ENCODE data around the gene TPPP. TPM values are rescaled to one million over a fixed set of nuclear protein-coding genes. Genes with fewer than 3 reads are reported as not detected.

The TPPP gene
- polyA plus RNA-seq, 3 donors, result 3.5 to 6.4 (median 4.2) TPM

DNA sequence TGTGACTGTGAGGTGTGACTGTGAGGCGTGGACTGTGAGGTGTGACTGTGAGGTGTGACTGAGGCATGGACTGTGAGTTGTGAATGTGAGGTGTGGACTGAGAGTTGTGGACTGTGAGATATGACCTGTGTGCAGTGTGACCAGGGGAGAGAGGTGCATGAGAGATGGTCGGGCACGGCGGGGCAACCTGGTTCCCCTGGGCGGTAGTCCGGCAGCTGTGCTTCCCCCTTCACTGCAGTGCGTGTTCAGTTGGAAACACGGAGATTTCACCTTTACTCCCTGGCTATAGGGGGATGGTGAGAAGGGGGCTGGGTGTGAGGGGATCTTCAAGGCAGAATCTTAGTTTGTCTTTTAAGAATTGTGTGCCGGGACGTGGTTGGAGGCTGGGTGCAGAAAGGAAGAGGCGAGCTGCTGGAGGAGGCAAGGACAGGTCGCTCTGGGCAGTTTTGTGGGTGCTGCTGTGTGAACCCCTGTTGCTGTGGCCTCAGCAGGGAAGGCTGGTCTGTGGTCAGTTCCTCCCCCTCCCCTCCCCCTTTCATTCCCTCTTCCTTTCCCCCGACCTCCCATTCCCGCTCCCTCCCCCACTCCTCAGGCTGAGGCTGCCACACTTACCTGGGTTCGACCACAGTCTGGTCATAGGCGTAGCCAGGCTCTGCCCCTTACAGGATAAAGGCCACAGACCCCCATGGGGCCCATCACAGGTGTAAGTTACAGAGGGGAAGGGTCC, 41.7 kb downstream of the TPPP start:
- no peak for DNase-seq

GRCh38 chr5:647727-648126, 45.4 kb downstream of the TPPP start:
- no peak for DNase-seq

DNA sequence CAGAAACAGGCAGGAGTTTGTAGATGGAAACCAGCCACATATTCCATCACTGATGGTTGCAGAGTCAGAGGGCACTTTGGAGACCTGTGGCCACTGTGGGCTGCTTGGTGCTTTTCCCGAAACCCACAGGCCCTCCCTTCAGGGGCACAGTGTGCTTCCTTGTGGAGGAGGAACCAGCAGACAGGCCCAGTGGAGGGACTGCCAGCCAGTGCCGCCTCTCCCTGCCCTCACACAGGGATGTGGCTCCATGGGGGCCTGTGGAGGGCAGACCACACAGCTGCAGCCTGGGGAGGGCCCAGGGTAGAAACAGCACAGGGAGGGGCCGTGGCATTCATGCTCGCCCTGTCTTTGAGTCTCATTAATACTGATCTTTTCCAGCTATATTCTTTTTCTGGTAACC, 45.8 kb downstream of the TPPP start:
- no peak for DNase-seq

- DNase-seq, result no peak
These were observed 46.6 kb downstream of the TPPP start for GRCh38 chr5:646396-647201.

GRCh38 chr5:645421-645820, 47.7 kb downstream of the TPPP start:
- DNase-seq, result no peak

DNA sequence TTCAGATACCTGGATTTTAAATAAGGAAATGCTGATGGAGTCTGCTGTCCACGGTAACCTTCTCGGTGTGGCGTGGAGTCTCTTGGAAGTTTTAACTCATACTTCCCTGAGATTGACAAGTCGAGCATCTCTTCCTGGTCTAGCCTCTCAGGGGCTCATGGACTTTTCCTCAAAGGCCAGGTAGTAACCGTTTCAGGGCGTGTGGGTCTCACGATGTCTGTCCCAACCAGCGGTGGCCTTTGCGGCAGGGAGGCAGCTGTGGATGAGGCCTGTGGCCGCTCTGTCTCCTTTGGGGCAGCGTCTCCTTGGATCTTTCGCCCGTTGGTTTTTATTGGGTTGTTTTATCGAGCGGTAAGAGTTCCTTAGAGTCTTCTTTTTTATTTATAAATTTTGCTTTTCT, 48.2 kb downstream of the TPPP start:
- DNase-seq, result no peak

DNA sequence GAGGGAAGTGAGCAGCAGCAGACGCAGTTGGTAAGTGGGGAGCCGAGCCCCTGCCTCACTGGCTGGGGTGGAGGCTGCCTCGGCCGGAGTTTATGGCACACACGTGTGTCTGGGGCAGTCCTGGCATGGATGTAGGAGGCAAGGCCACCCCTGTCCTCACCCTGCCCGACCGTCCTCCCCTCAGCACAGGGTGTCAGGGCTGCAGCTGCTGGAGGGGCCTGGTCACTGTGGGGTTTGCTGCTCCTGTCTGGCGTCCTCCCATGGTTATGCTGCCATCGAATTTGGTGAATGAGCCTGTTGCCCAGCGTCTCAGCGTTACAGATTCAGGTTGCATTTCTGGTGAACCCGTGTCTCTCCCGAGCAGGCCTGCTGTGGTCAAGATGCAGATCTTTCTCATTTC, 48.6 kb downstream of the TPPP start:
- no peak for DNase-seq

DNA sequence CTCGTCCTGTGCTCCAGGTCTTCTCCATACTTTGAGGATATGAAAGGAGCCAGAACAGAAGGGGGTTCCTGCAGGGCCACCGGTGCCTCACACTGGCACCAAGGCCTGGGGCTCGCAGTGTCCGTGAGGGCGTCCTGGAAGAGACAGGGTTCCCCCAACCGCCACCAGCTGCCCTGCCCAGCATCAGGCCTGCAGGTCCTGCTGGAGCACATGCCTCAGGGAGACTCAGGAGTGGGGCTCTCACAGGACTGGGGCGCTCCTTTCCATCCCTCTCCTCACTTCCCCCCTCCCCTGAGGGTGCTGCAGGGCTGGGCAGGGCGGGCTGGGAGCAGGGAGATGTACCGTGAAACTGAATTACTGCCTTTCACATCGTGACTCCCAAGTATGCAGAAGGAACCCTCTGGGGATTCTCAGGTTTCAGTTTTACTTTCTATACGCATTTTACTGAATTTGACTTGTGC, 49.3 kb downstream of the TPPP start:
- DNase-seq, result peak; percentile 51

- no peak for DNase-seq
These were observed 49.8 kb downstream of the TPPP start for GRCh38 chr5:643351-643801.

- no peak for DNase-seq
These were observed 50.7 kb downstream of the TPPP start for GRCh38 chr5:642481-642880.

DNA sequence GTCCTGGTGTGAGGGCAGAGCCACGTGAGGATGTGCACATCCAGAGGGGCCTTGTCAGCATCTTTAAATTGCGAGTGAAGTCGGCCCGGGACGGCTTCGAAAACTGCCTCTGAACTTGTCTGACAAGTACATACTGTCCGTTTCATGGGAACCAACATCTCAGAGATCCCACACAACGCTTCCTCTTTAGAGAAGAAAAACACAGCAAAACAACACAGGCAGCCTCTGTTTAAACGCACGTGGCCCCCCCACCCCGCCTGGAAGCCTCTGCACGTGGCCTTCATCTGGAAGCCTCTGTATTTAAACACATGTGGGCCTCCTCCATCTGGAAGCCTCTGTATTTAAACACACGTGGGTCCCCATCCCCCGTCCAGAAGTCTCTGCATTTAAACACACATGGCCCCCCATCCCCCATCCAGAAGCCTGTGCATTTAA, 51.8 kb downstream of the TPPP start:
- DNase-seq, result no peak

- DNase-seq, result no peak
These were observed 52.5 kb downstream of the TPPP start for GRCh38 chr5:640461-641330.

DNA sequence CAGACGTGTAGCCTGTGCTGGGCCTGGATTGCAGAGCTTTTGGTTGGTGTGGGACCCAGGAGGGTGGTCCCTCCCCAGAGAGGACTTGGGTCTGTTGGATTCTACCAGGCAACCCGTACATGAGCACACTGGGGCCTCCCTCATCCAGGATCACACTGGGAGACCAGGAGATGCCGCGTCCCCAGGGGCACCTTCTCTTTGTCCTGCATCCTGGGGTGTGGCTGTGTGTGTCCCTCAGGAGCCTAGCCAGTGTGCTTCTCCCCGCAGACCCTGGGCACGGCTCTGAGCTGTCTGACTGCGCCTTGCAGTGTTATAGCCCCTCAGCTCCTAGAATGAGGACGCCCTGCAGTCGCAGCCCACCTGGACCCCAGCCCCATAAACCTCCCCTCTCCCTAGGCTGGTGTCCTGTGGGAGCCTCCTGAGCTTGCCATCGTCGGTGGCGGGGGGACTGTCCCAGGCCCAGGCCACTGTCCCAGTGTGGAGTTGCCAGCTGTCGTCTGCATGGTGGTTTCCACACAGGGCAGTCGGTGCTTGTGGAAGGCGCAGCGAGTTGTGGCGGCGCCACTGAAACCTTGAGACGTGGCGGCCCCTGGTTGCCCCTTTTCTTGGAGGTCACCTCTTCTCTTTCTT, 53.5 kb downstream of the TPPP start:
- no peak for DNase-seq

DNA sequence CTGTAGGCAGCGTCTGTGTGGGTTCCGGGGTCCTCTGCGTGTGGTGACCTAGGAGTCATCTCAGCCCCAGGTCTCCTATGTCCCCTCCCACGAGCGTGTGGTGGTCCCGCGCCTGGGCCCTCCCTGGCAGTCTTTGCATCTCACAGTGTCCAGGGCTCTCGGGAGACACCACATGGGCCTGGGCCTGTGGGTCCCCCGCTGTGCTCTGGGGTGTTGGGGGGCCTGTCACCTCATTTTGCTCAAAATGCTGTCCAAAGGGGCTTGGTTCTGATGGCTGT, 54.0 kb downstream of the TPPP start:
- DNase-seq, result no peak

DNA sequence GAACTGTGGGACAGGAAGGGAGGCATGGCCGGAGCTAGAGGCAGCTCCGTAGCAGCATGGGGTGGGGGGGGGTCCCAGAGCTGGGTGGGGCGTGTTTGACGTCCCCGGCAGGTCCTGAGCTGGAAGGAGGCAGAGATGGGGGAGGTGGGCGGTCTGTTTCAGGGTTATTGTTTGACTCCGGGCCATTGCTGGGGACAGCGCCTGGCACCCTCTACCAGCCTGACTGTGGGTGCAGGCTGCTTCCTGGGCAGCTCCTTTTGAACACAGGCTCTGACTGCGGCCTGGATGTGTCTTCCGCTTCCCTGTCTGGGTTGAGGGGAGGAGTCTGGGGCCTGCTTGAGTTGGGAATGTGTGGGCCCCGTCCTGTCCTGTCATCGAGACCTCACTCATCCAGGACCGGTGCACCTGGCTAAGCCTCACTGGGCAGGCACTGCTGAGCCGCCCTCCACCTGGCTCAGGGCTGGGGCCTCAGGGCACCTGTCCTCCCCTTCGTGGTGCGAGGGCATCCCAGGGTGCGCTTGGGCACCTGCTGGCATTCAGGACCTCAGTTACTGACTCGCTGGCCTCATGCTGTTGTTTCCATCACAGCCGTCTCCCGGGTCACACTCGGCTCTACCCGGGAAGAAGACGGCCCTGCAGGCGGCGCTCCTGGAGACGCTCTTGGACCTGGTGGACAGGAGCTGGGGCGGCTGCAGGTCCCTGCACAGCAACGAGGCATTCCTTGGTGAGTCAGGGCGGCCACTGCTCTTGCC, 54.5 kb downstream of the TPPP start:
- DNase-seq, result no peak

DNA sequence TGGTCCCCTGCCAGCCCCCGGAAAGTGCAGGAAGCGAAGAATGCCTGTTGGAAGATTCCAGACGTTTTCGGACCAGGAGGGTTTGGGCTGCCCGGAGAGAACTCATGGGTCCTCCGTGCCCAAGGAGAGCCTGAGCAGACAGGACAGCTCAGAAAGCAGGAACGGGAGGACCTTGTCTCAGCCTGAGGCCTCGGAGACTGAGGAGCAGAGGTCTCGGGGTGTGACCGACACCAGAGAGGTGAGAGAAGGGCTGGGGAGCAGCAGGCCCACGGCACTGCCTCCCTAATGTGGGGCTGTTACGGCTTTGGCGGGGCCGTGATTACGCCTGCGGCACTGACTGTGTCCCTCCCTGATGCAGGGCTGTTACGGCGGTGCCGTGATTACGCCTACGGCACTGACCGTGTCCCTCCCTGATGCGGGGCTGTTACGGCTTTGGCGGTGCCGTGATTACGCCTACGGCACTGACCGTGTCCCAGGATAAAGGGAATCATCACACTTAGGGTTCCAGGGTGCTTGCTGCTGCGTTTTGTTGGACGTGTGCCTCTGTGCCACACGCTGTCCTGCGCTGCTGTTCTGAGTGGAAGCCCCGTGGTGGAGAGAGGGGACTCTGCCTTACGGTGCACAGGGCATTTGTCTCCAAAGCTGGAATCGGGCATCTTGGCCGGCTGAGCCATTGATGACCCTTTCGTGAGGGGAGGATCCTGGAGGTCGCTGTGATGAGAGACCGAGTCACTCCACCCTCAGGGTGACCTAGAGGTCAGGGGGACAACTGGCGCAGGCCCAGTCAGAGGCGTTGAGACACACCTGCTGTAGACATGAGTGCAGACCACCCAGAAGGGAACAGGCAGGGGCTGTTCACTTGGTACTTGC, 55.3 kb downstream of the TPPP start:
- DNase-seq, result no peak

DNA sequence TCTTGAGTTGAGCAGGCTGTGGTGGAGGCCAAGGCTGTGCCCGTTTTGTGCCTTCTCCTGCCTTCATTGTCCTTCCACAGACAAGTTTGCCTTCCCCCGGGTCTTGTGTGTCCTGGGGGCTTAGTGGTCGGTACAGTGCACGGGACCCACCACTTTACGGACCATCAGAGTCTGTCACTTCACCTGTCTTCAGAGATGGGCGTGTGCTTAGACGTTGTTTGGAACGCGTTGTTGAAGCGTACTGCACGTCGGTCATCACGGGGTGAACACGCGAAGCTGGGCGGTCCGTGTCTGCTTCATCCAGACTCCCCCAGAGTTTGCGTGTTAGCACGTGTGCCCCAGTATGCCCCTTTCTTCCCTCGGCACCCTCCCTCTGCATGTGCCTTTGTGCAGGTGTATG, 56.2 kb downstream of the TPPP start:
- no peak for DNase-seq

DNA sequence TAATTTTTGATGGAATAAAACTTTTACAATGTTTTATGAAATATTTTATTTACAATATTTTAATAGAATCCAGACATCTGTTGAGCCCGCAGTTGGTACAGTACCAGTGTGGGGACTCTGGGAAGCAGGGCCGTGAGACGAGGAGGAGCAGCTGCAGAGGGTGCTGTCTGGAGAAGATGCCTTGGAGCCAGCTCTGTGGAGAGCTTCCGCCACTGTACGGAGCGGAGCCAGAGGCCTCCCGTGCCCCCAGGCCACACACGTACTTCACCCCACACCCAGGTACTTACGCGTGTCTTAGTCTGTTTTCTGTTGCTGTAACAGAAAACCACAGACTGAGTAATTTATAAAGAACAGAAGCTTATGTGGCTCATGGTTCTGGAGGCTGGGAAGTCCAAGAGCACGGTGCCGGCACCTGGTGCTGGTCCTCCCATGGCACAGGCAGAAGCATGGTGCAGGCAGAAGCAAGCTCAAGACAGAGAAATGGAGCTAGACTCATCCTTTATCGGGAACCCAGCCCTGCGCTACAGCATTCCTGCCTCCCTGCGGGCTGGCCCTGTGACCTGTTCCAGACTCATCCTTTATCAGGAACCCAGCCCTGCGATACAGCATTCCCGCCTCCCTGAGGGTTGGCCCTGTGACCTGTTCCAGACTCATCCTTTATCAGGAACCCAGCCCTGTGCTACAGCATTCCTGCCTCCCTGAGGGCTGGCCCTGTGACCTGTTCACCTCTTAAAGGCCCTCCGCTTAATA, 57.7 kb downstream of the TPPP start:
- DNase-seq, result no peak

- DNase-seq, result no peak
These were observed 59.0 kb downstream of the TPPP start for GRCh38 chr5:634191-634590.
